ENCODE results near the gene FAM24B.
"Not testable (repeated sequence)": the region's sequence is repeated elsewhere in the genome, so short reads cannot be mapped to it uniquely, and the experiment has no call there.

The FAM24B gene, protein sequence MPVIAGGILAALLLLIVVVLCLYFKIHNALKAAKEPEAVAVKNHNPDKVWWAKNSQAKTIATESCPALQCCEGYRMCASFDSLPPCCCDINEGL

DNA sequence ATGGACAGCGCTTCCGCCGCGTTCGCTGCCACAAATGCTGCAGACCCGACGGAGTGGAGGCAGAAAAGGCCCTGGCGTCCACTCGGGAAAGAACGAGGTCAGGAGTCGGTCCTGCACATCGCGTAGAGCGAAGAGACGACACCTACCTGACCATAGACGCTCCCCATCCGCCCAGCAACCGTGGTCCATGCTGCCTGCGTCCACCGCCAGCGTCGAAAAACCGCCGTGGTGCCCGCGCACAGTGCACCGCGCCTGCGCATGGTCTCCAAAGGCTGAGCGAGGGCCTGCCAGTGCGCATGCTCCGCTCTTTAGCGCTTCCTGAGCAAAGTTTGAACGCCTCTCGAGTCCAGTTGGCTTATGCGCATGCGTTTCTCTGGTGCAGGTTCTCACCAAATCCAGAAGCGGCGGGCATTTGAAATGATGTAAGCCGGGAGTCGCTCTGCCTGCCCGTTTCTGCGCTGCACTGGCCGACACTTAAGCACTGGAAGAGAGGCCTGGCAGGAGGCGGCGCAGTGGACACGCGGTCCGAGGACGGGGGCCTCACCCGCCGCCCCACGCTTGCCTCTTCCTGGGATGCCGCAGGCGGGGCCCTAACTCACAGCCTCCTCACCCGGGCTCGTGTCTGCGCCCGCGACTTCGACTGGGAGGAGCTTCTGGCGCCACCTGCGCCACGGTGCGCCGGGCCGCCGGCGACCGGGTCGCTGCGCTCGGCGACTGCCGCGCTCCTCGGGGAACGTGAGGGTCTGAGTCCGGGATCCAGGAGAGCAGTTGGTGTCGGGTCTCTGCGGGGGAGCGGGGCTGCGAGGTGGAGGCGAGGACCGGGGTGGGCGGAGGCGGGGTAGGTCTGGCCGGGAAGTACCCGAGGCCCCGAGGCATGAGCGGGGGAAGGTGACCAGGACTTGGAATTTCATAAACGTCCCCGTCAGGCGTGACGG lies at the start of gene FAM24B:
Gene FAM24B (minus strand): TSS at position 243 of the 935 bp plus-strand sequence. CDS start 29,066 bp downstream, outside the sequence.
- DNase-seq, result peak; percentile 86 to 93

DNA sequence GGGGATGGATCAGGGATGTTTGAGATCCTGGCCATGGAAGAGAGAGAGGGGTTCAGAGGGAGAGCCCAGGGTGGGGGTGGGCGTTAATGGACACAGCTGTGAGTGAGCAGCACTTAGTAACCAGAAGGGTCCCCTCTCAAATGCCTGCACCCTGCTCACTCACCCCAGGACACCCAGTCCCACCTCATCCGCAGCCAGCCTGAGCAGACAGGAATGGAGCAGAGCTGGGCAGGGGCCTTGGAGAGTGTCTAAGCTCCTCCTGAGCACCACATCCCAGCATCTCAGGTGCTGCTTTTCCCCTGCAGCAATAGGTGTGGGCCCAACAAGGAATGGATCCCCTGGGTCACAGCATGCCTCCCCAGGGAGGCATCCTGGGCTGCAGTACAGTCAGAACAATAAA lies 36.3 kb upstream of the FAM24B start:
- no peak for DNase-seq

DNA sequence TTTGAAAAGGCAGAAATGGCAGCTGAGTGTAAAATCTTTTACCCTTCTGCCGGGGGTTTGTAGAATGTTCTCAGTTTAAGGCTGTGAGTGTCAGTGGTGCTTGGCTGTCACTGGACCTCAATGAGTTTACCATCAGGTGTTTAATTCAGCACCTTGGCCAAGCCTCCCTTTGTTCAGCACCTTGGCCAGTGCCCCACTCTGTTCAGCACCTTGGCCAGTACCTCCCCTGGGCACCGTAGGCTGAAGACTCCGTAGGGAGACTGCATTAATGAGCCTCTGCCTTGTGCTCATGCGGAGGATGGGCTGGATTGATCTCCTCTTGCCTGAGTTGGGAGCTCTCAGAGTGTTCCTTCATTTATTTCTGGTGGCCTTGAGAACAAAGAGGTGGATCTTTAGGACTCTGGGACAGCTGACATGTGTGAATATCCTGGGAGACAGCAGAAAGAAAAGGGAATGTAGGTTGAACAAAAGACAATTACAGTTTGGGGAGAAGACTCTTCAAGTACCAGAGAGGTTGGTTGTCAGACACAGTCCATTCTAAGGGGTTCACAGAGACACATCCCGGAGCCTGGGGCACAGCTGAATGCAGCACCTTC lies 32.6 kb upstream of the FAM24B start:
- no peak for DNase-seq

- no peak for DNase-seq
These were observed 30.9 kb upstream of the FAM24B start, which contains the start of gene FAM24A for GRCh38 chr10:122910310-122910709. Gene FAM24A, plus strand, starts transcription at chr10:122910610. Its CDS starts 1,025 bp downstream, at chr10:122911635.

- not testable (repeated sequence) for DNase-seq
These were observed 24.5 kb upstream of the FAM24B start for GRCh38 chr10:122903861-122904260.

GRCh38 chr10:122894261-122894944 lies 15.0 kb upstream of the FAM24B start:
- no peak for DNase-seq

GRCh38 chr10:122884166-122884565 lies 4.8 kb upstream of the FAM24B start:
- no peak for DNase-seq

GRCh38 chr10:122882766-122883165 lies 3.4 kb upstream of the FAM24B start:
- DNase-seq, result no peak

DNA sequence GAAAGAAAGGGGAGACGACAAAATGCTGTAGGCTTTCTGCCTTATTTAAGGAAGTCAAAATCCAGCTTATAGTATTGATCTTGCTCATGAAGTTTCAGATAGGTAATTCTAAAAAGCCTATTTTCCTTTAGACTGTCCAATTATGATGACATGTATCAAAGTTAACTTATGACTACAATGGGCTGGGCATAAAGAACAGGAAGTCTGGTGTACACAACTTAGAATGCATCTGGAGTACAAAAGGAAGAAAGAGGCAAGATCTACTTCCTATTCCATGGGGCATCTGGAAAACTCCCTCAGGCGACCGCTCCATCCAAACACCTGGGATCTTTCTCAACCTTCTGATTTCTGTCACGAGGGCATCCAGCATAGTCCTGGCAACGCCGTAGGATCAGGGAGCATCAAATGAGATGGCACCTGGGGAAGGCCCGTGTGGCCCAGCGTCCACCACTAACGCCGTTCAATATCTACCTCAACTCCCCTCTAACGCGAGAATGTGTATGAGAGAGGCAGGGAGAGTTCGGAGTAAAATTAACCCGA lies 512 bp downstream of the FAM24B start:
- DNase-seq, result peak in 1 of 2 experiments; percentile 36

DNA sequence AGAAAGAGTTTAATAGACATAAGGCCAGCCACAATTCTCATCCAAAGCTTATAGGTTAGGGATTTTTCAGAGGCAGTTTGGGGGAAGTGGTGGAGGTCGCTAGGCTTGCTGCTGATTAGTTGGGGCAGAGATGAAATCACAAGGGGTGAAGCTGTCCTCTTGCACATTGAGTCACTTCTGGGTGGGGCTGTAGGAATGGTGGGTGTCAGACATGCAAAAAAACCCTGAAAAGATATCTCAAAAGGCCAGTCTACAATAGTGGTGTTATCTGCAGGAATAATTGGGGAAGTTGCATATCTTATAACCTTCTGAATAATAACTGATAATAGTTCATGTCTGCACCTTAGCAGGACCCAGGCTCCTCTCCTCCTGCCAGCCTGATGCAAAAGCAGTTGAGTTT lies 2.1 kb downstream of the FAM24B start:
- no peak for DNase-seq

DNA sequence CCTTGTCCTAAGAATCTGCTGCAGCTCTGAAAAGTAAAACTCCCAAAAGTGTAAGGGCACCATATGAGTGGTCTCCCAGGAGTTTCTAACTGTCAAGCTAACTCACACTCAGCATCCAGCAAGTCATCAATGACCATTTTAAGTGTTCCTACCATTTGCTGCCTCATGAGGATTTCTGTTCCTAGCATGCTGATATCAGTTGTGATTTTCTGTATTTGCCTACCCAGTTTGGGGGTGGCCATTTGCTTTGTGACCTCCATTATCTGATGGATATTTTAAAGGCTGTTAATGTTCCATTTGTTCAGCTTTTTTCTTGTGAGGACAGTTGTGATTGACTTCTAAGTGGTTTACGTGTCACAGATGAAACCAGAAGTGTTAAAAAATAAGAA lies 2.9 kb downstream of the FAM24B start:
- DNase-seq, result no peak

DNA sequence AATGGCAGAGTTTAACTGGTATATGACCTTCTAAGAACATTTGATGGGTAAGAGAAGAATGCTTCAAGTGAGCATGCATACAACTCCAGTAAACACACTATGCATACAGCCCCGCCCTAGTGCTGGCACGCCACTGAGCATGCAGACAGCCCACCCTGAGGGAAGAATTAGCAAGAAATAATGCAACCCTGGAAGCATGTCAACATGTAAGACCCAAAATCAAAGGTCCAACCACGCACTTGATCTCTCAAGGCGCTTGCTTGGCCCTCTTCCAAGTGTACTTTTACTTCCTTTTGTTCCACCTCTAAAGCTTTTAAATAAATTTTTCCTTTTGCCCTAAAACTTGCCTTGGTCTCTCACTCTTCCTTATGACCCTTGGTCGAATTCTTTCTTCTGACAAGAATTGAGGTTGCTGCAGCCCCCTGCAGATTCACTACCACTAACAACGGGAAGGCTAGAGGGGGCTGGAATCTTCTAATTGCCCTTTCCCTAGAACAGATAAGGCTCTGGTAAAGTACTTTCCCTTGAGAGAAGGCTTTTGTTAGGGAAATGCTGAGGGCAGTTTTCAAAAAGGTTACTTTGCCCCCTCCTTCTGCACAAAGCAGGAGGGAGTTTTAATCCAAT lies 3.4 kb downstream of the FAM24B start:
- DNase-seq, result no peak

DNA sequence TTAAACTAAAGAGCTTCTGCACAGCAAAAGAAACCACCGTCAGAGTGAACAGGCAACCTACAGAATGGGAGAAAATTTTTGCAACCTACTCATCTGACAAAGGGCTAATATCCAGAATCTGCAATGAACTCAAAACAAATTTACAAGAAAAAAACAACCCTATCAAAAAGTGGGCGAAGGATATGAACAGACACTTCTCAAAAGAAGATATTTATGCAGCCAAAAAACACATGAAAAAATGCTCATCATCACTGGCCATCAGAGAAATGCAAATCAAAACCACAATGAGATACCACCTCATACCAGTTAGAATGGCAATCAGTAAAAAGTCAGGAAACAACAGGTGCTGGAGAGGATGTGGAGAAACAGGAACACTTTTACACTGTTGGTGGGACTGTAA lies 7.4 kb downstream of the FAM24B start:
- not testable (repeated sequence) for DNase-seq

- not testable (repeated sequence) for DNase-seq
These were observed 10.6 kb downstream of the FAM24B start for GRCh38 chr10:122868768-122869167.

DNA sequence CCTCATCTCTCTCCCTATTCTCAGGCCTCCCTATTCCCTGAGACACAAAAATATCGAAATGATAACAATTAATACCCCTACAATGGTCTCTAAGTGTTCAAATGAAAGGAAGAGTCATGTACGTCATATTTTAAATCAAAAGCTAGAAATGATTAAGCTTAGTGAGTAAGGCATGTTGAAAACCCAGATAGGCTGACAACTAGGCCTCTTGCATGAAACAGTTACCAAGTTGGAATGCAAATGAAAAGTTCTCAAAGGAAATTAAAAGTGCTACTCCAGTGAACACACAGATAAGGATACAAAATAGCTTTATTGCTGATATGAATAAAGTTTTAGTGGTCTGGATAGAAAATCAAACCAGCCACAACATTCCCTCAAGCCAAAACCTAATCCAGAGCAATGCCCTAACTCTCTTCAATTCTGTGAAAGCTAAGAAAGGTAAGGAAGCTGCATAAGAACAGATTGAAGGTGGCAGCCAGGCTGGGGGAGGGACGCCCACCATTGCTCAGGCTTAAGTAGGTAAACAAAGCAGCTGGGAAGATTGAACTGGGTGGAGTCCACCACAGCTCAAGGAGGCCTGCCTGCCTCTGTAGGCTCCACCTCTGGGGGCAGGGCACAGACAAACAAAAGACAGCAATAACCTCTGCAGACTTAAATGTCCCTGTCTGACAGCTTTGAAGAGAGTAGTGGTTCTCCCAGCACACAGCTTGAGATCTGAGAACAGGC lies 12.5 kb downstream of the FAM24B start:
- DNase-seq, result not testable (repeated sequence)

GRCh38 chr10:122864901-122865300 lies 14.5 kb downstream of the FAM24B start:
- peak in 1 of 2 experiments; percentile 13 for DNase-seq

GRCh38 chr10:122864194-122864592 lies 15.2 kb downstream of the FAM24B start:
- DNase-seq, result no peak

DNA sequence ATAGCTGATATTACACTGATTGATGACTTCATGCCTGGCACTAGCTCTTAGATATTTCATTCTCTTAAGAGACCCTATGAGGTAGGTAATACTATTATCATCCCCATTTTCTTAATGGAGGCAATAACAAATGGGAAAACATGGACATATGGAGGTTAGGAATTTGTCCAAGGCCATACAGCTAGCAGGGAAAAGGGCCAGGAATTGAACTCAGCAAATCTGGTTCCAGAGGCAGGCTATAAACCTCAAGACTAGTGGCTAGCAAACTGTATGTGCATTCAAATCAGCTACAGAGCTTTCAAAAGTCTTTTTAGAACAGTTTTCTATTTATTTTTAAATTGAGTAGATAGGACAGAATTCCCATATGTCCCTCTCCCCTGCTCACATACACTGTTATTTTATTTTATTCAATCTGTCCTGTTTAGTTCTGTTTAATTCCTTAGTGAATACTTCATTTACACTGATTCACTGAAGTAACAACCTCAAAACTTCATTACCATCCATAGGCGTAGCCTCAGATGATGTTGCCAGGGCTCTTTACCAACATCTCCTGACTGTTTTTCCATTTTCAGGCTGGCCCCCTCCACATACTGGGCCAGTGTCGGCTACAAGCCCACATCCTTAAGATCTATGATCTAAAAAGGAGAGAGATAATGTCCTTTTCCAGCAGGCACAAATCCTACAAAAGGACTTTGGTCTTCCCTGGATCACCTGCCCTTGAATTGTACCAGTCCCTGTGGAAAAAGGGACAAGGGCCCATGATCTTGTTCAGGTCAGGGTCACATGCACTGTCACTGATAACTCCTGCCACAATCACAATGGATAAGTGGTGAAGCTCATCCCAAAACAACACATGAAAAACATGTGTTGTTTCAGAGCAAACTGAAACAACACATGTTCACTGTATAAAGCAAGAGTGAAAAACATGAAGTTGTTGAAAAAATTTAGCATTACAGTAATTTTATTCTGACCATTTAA lies 15.9 kb downstream of the FAM24B start:
- no peak for DNase-seq

GRCh38 chr10:122861711-122862161 lies 17.6 kb downstream of the FAM24B start:
- DNase-seq, result peak; percentile 20 to 80

- DNase-seq, result no peak
These were observed 19.9 kb downstream of the FAM24B start for GRCh38 chr10:122859527-122859926.
